ENCODE measurements around the gene TEX19. TPM values are rescaled to one million over a fixed set of nuclear protein-coding genes. Genes with fewer than 3 reads are reported as not detected.
A peak's percentile ranks its signal among the peaks of the same experiment; 100 is the strongest.

TEX19 gene
- total RNA-seq, 1 experiment from 2014 or later, result 0.21 TPM

GRCh38 chr17:82313195-82314011 is 45.6 kb upstream of the TEX19 start:
- DNase-seq (ENCODE audit: low read depth, low spot score) (no peak), ATAC-seq (no peak)
- CTCF ChIA-PET, result interaction anchor here (0.6 kb wide), 1 partner anchor 9 kb away, joined by 3 read pairs; no protein-coding TSS in a partner anchor
- intact Hi-C loops (cut with micrococcal nuclease; ENCODE audit: unreplicated experiment), result no loop called here
- no peaks in the 10 kb centered on the region for H3K36me3 ChIP-seq (ENCODE audit: control insufficient read depth, insufficient read depth, low read length)
- POLR2A ChIA-PET, result no interaction called here
- in situ Hi-C loops (cut with HindIII; ENCODE audit: low pct_unique_long_range_greater_than_20kb, low sequenced_read_pairs), result no loop called here
- no TSS peak for BruUV-seq (replicated peaks)
- TF ChIP-seq SIN3A (IDR thresholded peaks at IDR 0.05; ENCODE audit: borderline replicate concordance, insufficient read depth, low read depth, low read length) (no peak), TCF7L2 (IDR thresholded peaks at IDR 0.05; ENCODE audit: low read depth, low read length) (no peak), REST (IDR thresholded peaks at IDR 0.05; ENCODE audit: insufficient read depth in 1 of 2, low read depth in 2 of 2, low read length in 1 of 2) (no peak), POLR2AphosphoS5 (IDR thresholded peaks at IDR 0.05; ENCODE audit: low read depth, low read length) (no peak), CTCF (IDR thresholded peaks at IDR 0.05) (no peak)
- H3K4me3 ChIP-seq (ENCODE audit: low read depth in 2 of 2, low read length in 2 of 2), result no peak overlapping the region
- H3K27ac ChIP-seq (ENCODE audit: low read length), result no peak overlapping the region
- H3K27me3 ChIP-seq (ENCODE audit: control insufficient read depth, insufficient read depth, low read length), result no peaks in the 10 kb centered on the region
- no peaks in the 10 kb centered on the region for H3K9me3 ChIP-seq (ENCODE audit: control insufficient read depth, insufficient read depth, low read depth, low read length)
- no peaks in the 10 kb centered on the region for H3K4me1 ChIP-seq (ENCODE audit: control insufficient read depth, insufficient read depth, low read length)

GRCh38 chr17:82314012-82314726 is 44.9 kb upstream of the TEX19 start:
- in situ Hi-C loops (cut with HindIII; ENCODE audit: low pct_unique_long_range_greater_than_20kb, low sequenced_read_pairs), result no loop called here
- CTCF ChIA-PET, result interaction anchor here (0.6 kb wide), 1 partner anchor 8 kb away, joined by 3 read pairs; no protein-coding TSS in a partner anchor

More at GRCh38 chr17:82314012-82314726, 44.9 kb upstream of the TEX19 start:
- POLR2A ChIA-PET, result no interaction called here
- peak; percentile 28 for ATAC-seq
- H3K4me3 ChIP-seq (ENCODE audit: low read depth in 2 of 2, low read length in 2 of 2), result no peak overlapping the region
- H3K27ac ChIP-seq (ENCODE audit: low read length), result no peak overlapping the region
- no peak for TF ChIP-seq CTCF (IDR thresholded peaks at IDR 0.05)
- TF ChIP-seq TCF7L2 (IDR thresholded peaks at IDR 0.05; ENCODE audit: low read depth, low read length), result no peak
- no peak for TF ChIP-seq REST (IDR thresholded peaks at IDR 0.05; ENCODE audit: insufficient read depth in 1 of 2, low read depth in 2 of 2, low read length in 1 of 2)
- no peak for TF ChIP-seq POLR2AphosphoS5 (IDR thresholded peaks at IDR 0.05; ENCODE audit: low read depth, low read length)
- TF ChIP-seq SIN3A (IDR thresholded peaks at IDR 0.05; ENCODE audit: borderline replicate concordance, insufficient read depth, low read depth, low read length), result no peak
- H3K36me3 ChIP-seq (ENCODE audit: control insufficient read depth, insufficient read depth, low read length), result no peaks in the 10 kb centered on the region
- BruUV-seq (replicated peaks), result no TSS peak
- H3K9me3 ChIP-seq (ENCODE audit: control insufficient read depth, insufficient read depth, low read depth, low read length), result no peaks in the 10 kb centered on the region
- DNase-seq (ENCODE audit: low read depth, low spot score), result no peak
- H3K27me3 ChIP-seq (ENCODE audit: control insufficient read depth, insufficient read depth, low read length), result no peaks in the 10 kb centered on the region
- intact Hi-C loops (cut with micrococcal nuclease; ENCODE audit: unreplicated experiment), result no loop called here
- H3K4me1 ChIP-seq (ENCODE audit: control insufficient read depth, insufficient read depth, low read length), result no peaks in the 10 kb centered on the region
